GM10248 (cell line): ENCODE measurements around the gene FBXO21.

ENCODE experiments used
- CTCF ChIA-PET: fragments of 300-600 bp; sonication (Branson Sonifier 250); formaldehyde crosslinking; extraction: SDS; loops from one replicate; lab custom pipeline; 2021; ENCODE audit warnings: antibody characterized with exemption; lab: Yijun Ruan, JAX
- POLR2A ChIA-PET: fragments of 350-650 bp; sonication (Branson Sonifier 250); formaldehyde crosslinking; extraction: SDS; loops from one replicate; lab custom pipeline; 2020; ENCODE audit warnings: antibody characterized with exemption; lab: Yijun Ruan, JAX
- DNase-seq: peaks from one replicate; pipeline ENCODE4 v3.0.0; 2012; ENCODE audit errors: extremely low spot score
- CTCF ChIP-seq: IDR thresholded peaks from 2 replicates; pipeline ENCODE4 v1.5.1; 2012; ENCODE audit warnings: mild to moderate bottlenecking, low read depth; ENCODE audit errors: extremely low read depth, missing control alignments, control extremely low read depth

FBXO21 gene

GRCh38 chr12:117152793-117153775 is 37.2 kb downstream of the FBXO21 start:
- ChIA-PET CTCF (interaction anchor here (1.0 kb wide), 1 partner anchor 187 kb away, joined by 3 read pairs; no protein-coding TSS in a partner anchor), POLR2A (no interaction called here)
- no peak for TF ChIP-seq CTCF
- DNase-seq, result no peak

GRCh38 chr12:117151403-117152031 is 38.8 kb downstream of the FBXO21 start:
- no peak for DNase-seq
- ChIA-PET CTCF (no interaction called here), POLR2A (no interaction called here)
- TF ChIP-seq CTCF, result no peak

- no peak for TF ChIP-seq CTCF
- DNase-seq, result no peak
- POLR2A ChIA-PET, result no interaction called here
- CTCF ChIA-PET, result interaction anchor here (1.1 kb wide), 1 partner anchor 11 kb away, joined by 3 read pairs; no protein-coding TSS in a partner anchor
These were observed 40.8 kb downstream of the FBXO21 start for GRCh38 chr12:117149431-117149830.

GRCh38 chr12:117148642-117149041 is 41.6 kb downstream of the FBXO21 start:
- ChIA-PET CTCF (no interaction called here), POLR2A (no interaction called here)
- no peak for DNase-seq
- TF ChIP-seq CTCF, result no peak

- no peak for DNase-seq
- TF ChIP-seq CTCF, result no peak
- ChIA-PET POLR2A (interaction anchor here (0.7 kb wide), 1 partner anchor 231 kb away, joined by 5 read pairs; no protein-coding TSS in a partner anchor), CTCF (no interaction called here)
These were observed 42.6 kb downstream of the FBXO21 start for GRCh38 chr12:117147639-117148038.

- ChIA-PET CTCF (interaction anchor here (0.9 kb wide), 1 partner anchor 9 kb away, joined by 4 read pairs; no protein-coding TSS in a partner anchor), POLR2A (no interaction called here)
- no peak for TF ChIP-seq CTCF
- no peak for DNase-seq
These were observed 44.6 kb downstream of the FBXO21 start for GRCh38 chr12:117145597-117146154.
